Spinal cord (tissue), 10 donors: ENCODE results near the gene NOS1AP. TPM values are rescaled to one million over a fixed set of nuclear protein-coding genes. Genes with fewer than 3 reads are reported as not detected.
A peak's percentile ranks its signal among the peaks of the same experiment; 100 is the strongest.
"Not testable (repeated sequence)": the region's sequence is repeated elsewhere in the genome, so short reads cannot be mapped to it uniquely, and the experiment has no call there.

Experiments used
- DNase-seq, 6 donors: peaks; one replicate each; pipeline versions ENCODE4 v3.0.0 to v3.0.0-alpha.2; 2013 to 2015; ENCODE audit warnings: low spot score in 6 of 6, low read depth in 4 of 6
- H3K27ac ChIP-seq: one replicate; pipeline ENCODE4 v1.5.1; 2013; ENCODE audit warnings: low read depth, low read length, control low read depth
- H3K27me3 ChIP-seq: one replicate; pipeline ENCODE4 v1.6.1; 2013; ENCODE audit warnings: low read length; ENCODE audit not compliant: control insufficient read depth, insufficient read depth
- H3K36me3 ChIP-seq: one replicate; pipeline ENCODE4 v1.6.1; 2013; ENCODE audit warnings: low read length; ENCODE audit not compliant: control insufficient read depth, insufficient read depth
- H3K4me1 ChIP-seq: one replicate; pipeline ENCODE4 v1.6.1; 2013; ENCODE audit warnings: low read length; ENCODE audit not compliant: control insufficient read depth, insufficient read depth
- H3K4me3 ChIP-seq: one replicate; pipeline ENCODE4 v1.5.1; 2013; ENCODE audit warnings: low read depth, low read length, control low read depth
- H3K9me3 ChIP-seq: one replicate; pipeline ENCODE4 v1.6.1; 2013; ENCODE audit warnings: low read length; ENCODE audit not compliant: control insufficient read depth, insufficient read depth
- WGBS: methylation state at CpG from one replicate; pipeline ENCODE4 v1.1.5; 2013; ENCODE audit warnings: missing lambda C conversion rate; ENCODE audit not compliant: insufficient coverage; 5-methylcytosine and 5-hydroxymethylcytosine counted together
- polyA plus RNA-seq, 2 donors: library from polyadenylated mRNA; unstranded; fragments of 120-200 nt; gene quantifications; one replicate each; pipeline ENCODE4 v1.2.1, GENCODE V29; 2013; ENCODE audit not compliant: insufficient read length in 2 of 2
- total RNA-seq, 2 donors: library from RNA; depleted of rRNA in 1 of 2; stranded (reverse); fragments of 120-200 nt in 1 of 2; fragments of >200 nt in 1 of 2; gene quantifications; one replicate each; pipeline versions ENCODE4 v1.2.3 to v1.2.4, GENCODE V29; 2013 to 2014
- donor health status: healthy.

NOS1AP gene
- total and polyA plus RNA-seq, 4 donors, result 4.2 to 9.9 (median 8.1) TPM

GRCh38 chr1:162168261-162168660, 98.8 kb downstream of the NOS1AP start:
- 41% methylated on average over 3 of the region's 5 CpGs for WGBS
- peak in 1 of 6 donors; percentile 53 for DNase-seq
- H3K27ac ChIP-seq, result peak overlapping the region; percentile 57

GRCh38 chr1:162169031-162169790, 99.7 kb downstream of the NOS1AP start:
- no peaks in the 10 kb centered on the region for H3K36me3 ChIP-seq
- H3K9me3 ChIP-seq, result no peaks in the 10 kb centered on the region
- no peaks in the 10 kb centered on the region for H3K27me3 ChIP-seq
- no peak overlapping the region for H3K27ac ChIP-seq
- peaks cover 27% of the 10 kb centered on the region for H3K4me1 ChIP-seq
- 49% methylated on average over 7 of the region's 7 CpGs for WGBS
- peak in 2 of 6 donors; percentile 66 to 78 for DNase-seq
- no peak overlapping the region for H3K4me3 ChIP-seq

More at GRCh38 chr1:162168261-162168660, 98.8 kb downstream of the NOS1AP start:
- H3K4me1 ChIP-seq, result peaks cover 27% of the 10 kb centered on the region
- no peaks in the 10 kb centered on the region for H3K36me3 ChIP-seq
- H3K9me3 ChIP-seq, result no peaks in the 10 kb centered on the region
- no peak overlapping the region for H3K4me3 ChIP-seq
- H3K27me3 ChIP-seq, result no peaks in the 10 kb centered on the region

- DNase-seq, result no peak
- Histone ChIP-seq H3K27ac (no peak overlapping the region), H3K4me3 (no peak overlapping the region), H3K9me3 (no peaks in the 10 kb centered on the region), H3K36me3 (no peaks in the 10 kb centered on the region), H3K4me1 (peaks cover 27% of the 10 kb centered on the region), H3K27me3 (no peaks in the 10 kb centered on the region)
- 56% methylated on average over 2 of the region's 3 CpGs for WGBS
Observed at GRCh38 chr1:162171111-162171510, 101.6 kb downstream of the NOS1AP start.

GRCh38 chr1:162172311-162173102, 103.0 kb downstream of the NOS1AP start:
- H3K27me3 ChIP-seq, result no peaks in the 10 kb centered on the region
- H3K4me3 ChIP-seq, result no peak overlapping the region
- H3K36me3 ChIP-seq, result no peaks in the 10 kb centered on the region
- H3K9me3 ChIP-seq, result no peaks in the 10 kb centered on the region
- WGBS, result 80% methylated on average over 1 of the region's 2 CpGs
- no peak for DNase-seq
- no peak overlapping the region for H3K27ac ChIP-seq
- H3K4me1 ChIP-seq, result peaks cover 20% of the 10 kb centered on the region

GRCh38 chr1:162173607-162174006, 104.1 kb downstream of the NOS1AP start:
- peaks cover 14% of the 10 kb centered on the region for H3K4me1 ChIP-seq
- H3K36me3 ChIP-seq, H3K27me3 ChIP-seq, H3K27ac ChIP-seq, H3K4me3 ChIP-seq, DNase-seq, H3K9me3 ChIP-seq: not testable (repeated sequence)
- no CpG with 5 or more reads among the region's 1 CpG for WGBS

GRCh38 chr1:162174027-162174426, 104.5 kb downstream of the NOS1AP start:
- H3K36me3 ChIP-seq, H3K9me3 ChIP-seq, H3K4me1 ChIP-seq, H3K4me3 ChIP-seq, H3K27ac ChIP-seq, DNase-seq, H3K27me3 ChIP-seq: not testable (repeated sequence)
- no CpG with 5 or more reads among the region's 4 CpGs for WGBS

- Histone ChIP-seq H3K27ac (peak overlapping the region; percentile 15), H3K9me3 (no peaks in the 10 kb centered on the region), H3K36me3 (no peaks in the 10 kb centered on the region), H3K4me3 (no peak overlapping the region), H3K4me1 (peaks cover 5% of the 10 kb centered on the region), H3K27me3 (no peaks in the 10 kb centered on the region)
- 79% methylated on average over 4 of the region's 9 CpGs for WGBS
- DNase-seq, result no peak
Observed at GRCh38 chr1:162175379-162176081, 106.0 kb downstream of the NOS1AP start.

- Histone ChIP-seq H3K27ac (no peak overlapping the region), H3K27me3 (no peaks in the 10 kb centered on the region), H3K9me3 (no peaks in the 10 kb centered on the region), H3K36me3 (no peaks in the 10 kb centered on the region), H3K4me3 (no peak overlapping the region), H3K4me1 (peaks cover 2% of the 10 kb centered on the region)
- WGBS, result 89% methylated on average over 5 of the region's 6 CpGs
- DNase-seq, result no peak
Observed at GRCh38 chr1:162177126-162177525, 107.6 kb downstream of the NOS1AP start.

- H3K9me3 ChIP-seq, result no peaks in the 10 kb centered on the region
- H3K4me3 ChIP-seq, result no peak overlapping the region
- H3K36me3 ChIP-seq, result no peaks in the 10 kb centered on the region
- H3K27me3 ChIP-seq, result no peaks in the 10 kb centered on the region
- WGBS, result 71% methylated on average over 2 of the region's 4 CpGs
- no peak overlapping the region for H3K27ac ChIP-seq
- DNase-seq, result no peak
- H3K4me1 ChIP-seq, result peaks cover 2% of the 10 kb centered on the region
Observed at GRCh38 chr1:162178432-162178831, 108.9 kb downstream of the NOS1AP start.
